GM23248 (cell line): Measurements from ENCODE around the gene LRATD1. TPM values are rescaled to one million over a fixed set of nuclear protein-coding genes. Genes with fewer than 3 reads are reported as not detected.

Experiments used
- DNase-seq: peaks from one replicate; pipeline ENCODE4 v3.0.0-alpha.2; 2015
- H2AFZ ChIP-seq: fragments of 200-600 bp; sonication (generic); 2 replicates; pipeline ENCODE4 v1.6.1; 2016; ENCODE audit warnings: antibody characterized with exemption
- H3F3A ChIP-seq: fragments of 200-600 bp; sonication (generic); 2 replicates; pipeline ENCODE4 v1.6.1; 2016; ENCODE audit warnings: mild to moderate bottlenecking, antibody characterized with exemption, mixed run types; ENCODE audit not compliant: insufficient read depth
- H3K27ac ChIP-seq: fragments of 200-600 bp; sonication (generic); 2 replicates; pipeline ENCODE4 v1.5.1; 2016; ENCODE audit warnings: mild to moderate bottlenecking
- H3K27me3 ChIP-seq: fragments of 200-600 bp; sonication (generic); replicated peaks from 2 replicates; pipeline ENCODE4 v1.6.1; 2016; ENCODE audit warnings: mild to moderate bottlenecking; ENCODE audit not compliant: insufficient read depth
- H3K36me3 ChIP-seq: fragments of 200-600 bp; sonication (generic); 2 replicates; pipeline ENCODE4 v1.6.1; 2016; ENCODE audit warnings: low read depth, mild to moderate bottlenecking
- H3K4me1 ChIP-seq: fragments of 200-600 bp; sonication (generic); 2 replicates; pipeline ENCODE4 v1.6.1; 2016; ENCODE audit warnings: mild to moderate bottlenecking; ENCODE audit not compliant: insufficient read depth
- H3K4me2 ChIP-seq: fragments of 200-600 bp; sonication (generic); one replicate; pipeline ENCODE4 v1.6.1; 2016; ENCODE audit warnings: mild to moderate bottlenecking; ENCODE audit not compliant: unreplicated experiment
- H3K4me3 ChIP-seq: fragments of 200-600 bp; sonication (generic); 2 replicates; pipeline ENCODE4 v1.5.1; 2016; ENCODE audit warnings: mild to moderate bottlenecking
- H3K79me2 ChIP-seq: fragments of 200-600 bp; sonication (generic); 2 replicates; pipeline ENCODE4 v1.6.1; 2016; ENCODE audit warnings: mild to moderate bottlenecking; ENCODE audit not compliant: insufficient read depth
- H3K9ac ChIP-seq: fragments of 200-600 bp; sonication (generic); 2 replicates; pipeline ENCODE4 v1.6.1; 2016; ENCODE audit warnings: mild to moderate bottlenecking
- H3K9me2 ChIP-seq: fragments of 200-600 bp; sonication (generic); 2 replicates; pipeline ENCODE4 v1.6.1; 2016; ENCODE audit warnings: mixed run types, mild to moderate bottlenecking, moderate library complexity; ENCODE audit not compliant: insufficient read depth
- H3K9me3 ChIP-seq: fragments of 200-600 bp; sonication (generic); one replicate; pipeline ENCODE4 v1.6.1; 2017; ENCODE audit warnings: low read depth
- H4K20me1 ChIP-seq: fragments of 200-600 bp; sonication (generic); 2 replicates; pipeline ENCODE4 v1.6.0; 2016; ENCODE audit not compliant: insufficient read depth
- EZH2 ChIP-seq: fragments of 200-600 bp; sonication (generic); IDR thresholded peaks from 2 replicates; pipeline ENCODE4 v1.6.1; 2018; ENCODE audit warnings: antibody characterized with exemption, mild to moderate bottlenecking; ENCODE audit not compliant: insufficient read depth, poor library complexity, severe bottlenecking
- EZH2phosphoT487 ChIP-seq: fragments of 200-600 bp; sonication (generic); IDR thresholded peaks from 2 replicates; pipeline ENCODE4 v1.6.1; 2018; ENCODE audit warnings: antibody characterized with exemption, moderate library complexity, mild to moderate bottlenecking, low read depth; ENCODE audit not compliant: insufficient read depth
- WGBS, 2 experiments: methylation state at CpG; one replicate each; pipeline ENCODE4 v1.1.6; 2015 to 2017; ENCODE audit warnings: low lambda C conversion rate in 2 of 2, low coverage in 1 of 2; ENCODE audit errors: missing lambda C conversion rate in 2 of 2; 5-methylcytosine and 5-hydroxymethylcytosine counted together
- in situ Hi-C: fragments of 300-500 bp; cut with MboI; formaldehyde crosslinking; loops from 2 replicates; pipeline ENCODE4 v1.15.0; 2020
- polyA plus RNA-seq: library from polyadenylated mRNA; unstranded; fragments of >200 nt; fragmentation: Nextera tagmentation; extraction: Ambion mirVana; gene quantifications from 2 replicates; pipeline ENCODE4 v1.2.1, GENCODE V29; 2016
- total RNA-seq: library from RNA; depleted of rRNA; stranded (reverse); fragments of >200 nt; shearing (Covaris generic); gene quantifications from 2 replicates; pipeline ENCODE4 v1.2.3, GENCODE V29; 2014

LRATD1 gene
- total and polyA plus RNA-seq, 2 experiments from 2014 or later, result 1.2 to 1.3 TPM

GRCh38 chr2:14628901-14629300 lies 3.6 kb upstream of the LRATD1 start:
- Histone ChIP-seq H3K9me2 (no peaks in the 10 kb centered on the region), H3K27ac (no peak overlapping the region), H3K9ac (no peak overlapping the region), H4K20me1 (no peaks in the 10 kb centered on the region), H3K4me2 (no peak overlapping the region), H3K4me3 (no peak overlapping the region), H3F3A (no peaks in the 10 kb centered on the region), H3K9me3 (no peaks in the 10 kb centered on the region), H3K27me3 (peaks cover 28% of the 10 kb centered on the region), H3K79me2 (no peaks in the 10 kb centered on the region), H3K4me1 (no peaks in the 10 kb centered on the region), H3K36me3 (no peaks in the 10 kb centered on the region), H2AFZ (no peak overlapping the region)
- DNase-seq, result no peak
- in situ Hi-C loops, result no loop called here
- no peak for TF ChIP-seq EZH2phosphoT487
- 63 to 66% methylated on average over 2 of the region's 2 CpGs for WGBS, 2 experiments

- Histone ChIP-seq H3K4me1 (no peaks in the 10 kb centered on the region), H3K36me3 (no peaks in the 10 kb centered on the region), H2AFZ (peak overlapping the region; percentile 65; the same call in 1 of the 2 replicates), H3K27ac (no peak overlapping the region), H4K20me1 (no peaks in the 10 kb centered on the region), H3K9me3 (no peaks in the 10 kb centered on the region), H3F3A (no peaks in the 10 kb centered on the region), H3K79me2 (no peaks in the 10 kb centered on the region), H3K4me2 (peak overlapping the region; percentile 52), H3K27me3 (peaks cover 28% of the 10 kb centered on the region), H3K4me3 (no peak overlapping the region), H3K9ac (no peak overlapping the region), H3K9me2 (no peaks in the 10 kb centered on the region)
- DNase-seq, result no peak
- 64 to 71% methylated on average over 3 of the region's 3 CpGs for WGBS, 2 experiments
- in situ Hi-C loops, result no loop called here
- TF ChIP-seq EZH2 (no peak), EZH2phosphoT487 (no peak)
Observed at GRCh38 chr2:14631406-14632040, 994 bp upstream of the LRATD1 start.

DNA sequence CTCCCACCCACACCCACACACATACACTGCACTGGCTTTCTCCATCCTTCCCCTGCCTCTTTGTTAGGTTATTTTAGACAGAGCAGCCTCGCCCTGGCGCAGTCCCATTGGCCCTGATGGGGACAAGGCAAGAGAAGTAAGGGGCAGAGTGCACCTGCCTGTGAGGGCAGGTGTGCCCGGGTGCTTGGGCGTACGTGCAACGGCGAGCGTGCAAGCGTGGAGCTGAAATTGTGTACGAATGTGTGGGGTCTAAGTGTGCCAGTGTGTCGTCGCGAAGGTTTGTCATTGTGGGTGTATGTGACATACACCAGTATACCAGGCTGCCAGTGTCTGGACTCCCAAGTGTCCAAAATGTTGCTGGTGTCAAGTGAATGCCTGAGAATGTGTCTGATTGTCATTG lies 544 bp downstream of the LRATD1 start:
- Histone ChIP-seq H3K4me3 (peak overlapping the region; percentile 66), H3K79me2 (no peaks in the 10 kb centered on the region), H3K27ac (no peak overlapping the region), H3F3A (no peaks in the 10 kb centered on the region), H4K20me1 (no peaks in the 10 kb centered on the region), H3K9me3 (no peaks in the 10 kb centered on the region), H3K4me1 (no peaks in the 10 kb centered on the region), H3K9me2 (no peaks in the 10 kb centered on the region), H3K27me3 (peaks cover 28% of the 10 kb centered on the region), H3K4me2 (peak overlapping the region; percentile 52), H3K9ac (no peak overlapping the region), H2AFZ (peak overlapping the region; percentile 65), H3K36me3 (no peaks in the 10 kb centered on the region)
- 2% methylated on average over 13 of the region's 13 CpGs for WGBS, 2 experiments
- in situ Hi-C loops, result no loop called here
- no peak for TF ChIP-seq EZH2phosphoT487
- TF ChIP-seq EZH2, result no peak
- no peak for DNase-seq

GRCh38 chr2:14633461-14634181 lies 1.1 kb downstream of the LRATD1 start:
- in situ Hi-C loops, result no loop called here
- Histone ChIP-seq H3K4me3 (peak overlapping the region; percentile 77), H3K27ac (no peak overlapping the region), H2AFZ (peak overlapping the region; percentile 90), H3F3A (no peaks in the 10 kb centered on the region), H3K9me2 (no peaks in the 10 kb centered on the region), H3K4me1 (no peaks in the 10 kb centered on the region), H3K79me2 (no peaks in the 10 kb centered on the region), H3K9ac (no peak overlapping the region), H3K9me3 (no peaks in the 10 kb centered on the region), H3K27me3 (peaks cover 28% of the 10 kb centered on the region), H4K20me1 (no peaks in the 10 kb centered on the region), H3K36me3 (no peaks in the 10 kb centered on the region), H3K4me2 (peak overlapping the region; percentile 95)
- TF ChIP-seq EZH2phosphoT487 (no peak), EZH2 (no peak)
- WGBS, 2 experiments, result 4 to 6% methylated on average over 37 to 38 of the region's 42 CpGs
- no peak for DNase-seq
